ENCODE results near the gene DCD. TPM values are rescaled to one million over a fixed set of nuclear protein-coding genes. Genes with fewer than 3 reads are reported as not detected.

DCD gene
- total RNA-seq, 1 donor from 2014 or later = not detected

DNA sequence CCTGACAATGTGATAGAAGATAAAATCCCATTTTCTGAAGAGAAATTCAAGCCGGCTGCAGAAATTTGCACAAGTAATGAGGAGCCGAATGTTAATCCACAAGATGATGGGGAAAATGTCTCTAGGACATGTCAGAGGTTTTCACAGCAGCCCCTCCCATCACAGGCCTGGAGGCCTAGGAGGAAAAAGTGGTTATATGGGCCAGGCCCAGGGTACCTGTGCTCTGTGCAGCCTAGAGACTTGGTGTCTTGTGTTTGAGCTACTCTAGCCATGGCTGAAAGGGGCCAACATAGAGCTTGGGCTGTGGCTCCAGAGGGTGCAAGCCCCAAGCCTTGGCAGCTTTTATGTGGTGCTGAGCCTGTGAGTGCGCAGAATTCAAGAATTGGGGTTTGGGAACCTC lies 20.9 kb downstream of the DCD start:
- DNase-seq (ENCODE audit: low read depth) = no peak
- Histone ChIP-seq H3K27me3 (ENCODE audit: control insufficient read depth, insufficient read depth, low read length) (peaks cover 2% of the 10 kb centered on the region), H3K36me3 (ENCODE audit: control insufficient read depth, insufficient read depth, low read length) (no peaks in the 10 kb centered on the region), H3K4me3 (ENCODE audit: low read depth, low read length) (no peak overlapping the region)
- TF ChIP-seq, protein P1, sequence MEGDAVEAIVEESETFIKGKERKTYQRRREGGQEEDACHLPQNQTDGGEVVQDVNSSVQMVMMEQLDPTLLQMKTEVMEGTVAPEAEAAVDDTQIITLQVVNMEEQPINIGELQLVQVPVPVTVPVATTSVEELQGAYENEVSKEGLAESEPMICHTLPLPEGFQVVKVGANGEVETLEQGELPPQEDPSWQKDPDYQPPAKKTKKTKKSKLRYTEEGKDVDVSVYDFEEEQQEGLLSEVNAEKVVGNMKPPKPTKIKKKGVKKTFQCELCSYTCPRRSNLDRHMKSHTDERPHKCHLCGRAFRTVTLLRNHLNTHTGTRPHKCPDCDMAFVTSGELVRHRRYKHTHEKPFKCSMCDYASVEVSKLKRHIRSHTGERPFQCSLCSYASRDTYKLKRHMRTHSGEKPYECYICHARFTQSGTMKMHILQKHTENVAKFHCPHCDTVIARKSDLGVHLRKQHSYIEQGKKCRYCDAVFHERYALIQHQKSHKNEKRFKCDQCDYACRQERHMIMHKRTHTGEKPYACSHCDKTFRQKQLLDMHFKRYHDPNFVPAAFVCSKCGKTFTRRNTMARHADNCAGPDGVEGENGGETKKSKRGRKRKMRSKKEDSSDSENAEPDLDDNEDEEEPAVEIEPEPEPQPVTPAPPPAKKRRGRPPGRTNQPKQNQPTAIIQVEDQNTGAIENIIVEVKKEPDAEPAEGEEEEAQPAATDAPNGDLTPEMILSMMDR (IDR thresholded peaks at IDR 0.05; ENCODE audit: insufficient read depth, low read length, poor library complexity, severe bottlenecking) = no peak

DNA sequence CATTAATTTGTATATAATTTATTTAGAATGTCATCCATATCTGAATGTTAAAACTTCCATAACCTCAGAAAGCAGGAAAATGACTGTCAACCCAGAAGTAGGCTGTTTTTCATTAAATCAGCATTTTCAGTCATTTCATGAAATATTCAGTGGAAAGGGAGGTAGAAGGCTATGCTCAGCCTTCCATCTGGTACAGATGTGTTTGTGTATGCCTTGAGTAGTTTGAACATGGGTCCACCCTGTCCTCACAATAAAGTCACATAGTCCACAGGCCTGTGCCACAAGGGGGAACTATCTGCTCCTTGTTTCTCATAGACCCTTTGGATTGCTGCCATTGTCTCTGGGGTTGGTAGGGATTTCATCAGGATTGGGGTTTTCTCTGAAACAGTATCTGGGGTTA lies 22.6 kb downstream of the DCD start:
- no peak for DNase-seq (ENCODE audit: low read depth)
- Histone ChIP-seq H3K4me3 (ENCODE audit: low read depth, low read length) (no peak overlapping the region), H3K27me3 (ENCODE audit: control insufficient read depth, insufficient read depth, low read length) (peaks cover 2% of the 10 kb centered on the region), H3K36me3 (ENCODE audit: control insufficient read depth, insufficient read depth, low read length) (no peaks in the 10 kb centered on the region)
- TF ChIP-seq, protein P1 (IDR thresholded peaks at IDR 0.05; ENCODE audit: insufficient read depth, low read length, poor library complexity, severe bottlenecking) = no peak

DNA sequence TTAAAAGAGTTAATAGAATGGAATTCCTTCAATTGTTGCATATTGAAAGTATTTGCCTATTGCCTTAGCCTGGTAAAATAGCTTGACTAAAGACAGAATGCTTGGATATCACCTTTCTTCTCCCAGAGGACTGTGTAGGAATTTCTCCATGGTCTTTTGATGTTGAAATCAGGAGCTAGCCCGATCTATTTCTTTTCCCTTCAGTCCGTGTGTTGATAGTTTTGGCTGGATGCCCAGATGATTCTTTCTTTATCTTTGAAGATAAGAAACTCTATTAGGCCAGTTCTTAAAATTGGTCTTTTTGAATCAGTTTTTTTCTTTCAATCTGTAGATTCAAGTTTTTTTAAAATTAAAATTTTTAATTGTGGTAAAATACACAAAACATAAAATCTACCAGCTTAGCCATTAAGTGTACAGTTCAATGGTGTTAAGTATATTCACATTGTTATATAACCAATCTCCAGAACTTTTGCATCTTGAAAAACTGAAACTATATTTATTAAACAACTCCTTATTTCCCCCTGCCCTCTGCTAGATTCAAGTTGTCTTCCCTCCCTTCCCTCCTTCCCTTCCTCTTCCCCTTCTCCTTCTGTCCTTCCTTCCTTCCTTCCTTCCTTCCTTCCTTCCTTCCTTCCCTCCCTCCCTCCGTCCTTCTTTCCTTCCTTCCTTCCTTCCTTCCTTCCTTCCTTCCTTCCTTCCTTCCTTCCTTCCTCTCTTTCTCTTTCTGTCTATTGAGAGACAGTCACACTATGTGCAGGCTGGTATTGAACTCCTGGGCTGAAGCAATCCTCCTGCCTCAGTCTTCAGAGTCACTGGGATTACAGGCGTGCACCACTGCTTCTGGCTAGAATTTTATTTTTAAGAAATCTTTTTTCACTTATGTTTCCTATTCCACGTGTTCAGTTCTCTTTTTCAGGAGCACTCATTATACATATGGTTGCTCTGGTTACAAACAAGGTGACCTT lies 23.6 kb downstream of the DCD start:
- H3K36me3 ChIP-seq (ENCODE audit: control insufficient read depth, insufficient read depth, low read length) = no peaks in the 10 kb centered on the region
- TF ChIP-seq, protein P1 (IDR thresholded peaks at IDR 0.05; ENCODE audit: insufficient read depth, low read length, poor library complexity, severe bottlenecking) = no peak
- DNase-seq (ENCODE audit: low read depth) = no peak
- peaks cover 2% of the 10 kb centered on the region for H3K27me3 ChIP-seq (ENCODE audit: control insufficient read depth, insufficient read depth, low read length)
- H3K4me3 ChIP-seq (ENCODE audit: low read depth, low read length) = no peak overlapping the region

DNA sequence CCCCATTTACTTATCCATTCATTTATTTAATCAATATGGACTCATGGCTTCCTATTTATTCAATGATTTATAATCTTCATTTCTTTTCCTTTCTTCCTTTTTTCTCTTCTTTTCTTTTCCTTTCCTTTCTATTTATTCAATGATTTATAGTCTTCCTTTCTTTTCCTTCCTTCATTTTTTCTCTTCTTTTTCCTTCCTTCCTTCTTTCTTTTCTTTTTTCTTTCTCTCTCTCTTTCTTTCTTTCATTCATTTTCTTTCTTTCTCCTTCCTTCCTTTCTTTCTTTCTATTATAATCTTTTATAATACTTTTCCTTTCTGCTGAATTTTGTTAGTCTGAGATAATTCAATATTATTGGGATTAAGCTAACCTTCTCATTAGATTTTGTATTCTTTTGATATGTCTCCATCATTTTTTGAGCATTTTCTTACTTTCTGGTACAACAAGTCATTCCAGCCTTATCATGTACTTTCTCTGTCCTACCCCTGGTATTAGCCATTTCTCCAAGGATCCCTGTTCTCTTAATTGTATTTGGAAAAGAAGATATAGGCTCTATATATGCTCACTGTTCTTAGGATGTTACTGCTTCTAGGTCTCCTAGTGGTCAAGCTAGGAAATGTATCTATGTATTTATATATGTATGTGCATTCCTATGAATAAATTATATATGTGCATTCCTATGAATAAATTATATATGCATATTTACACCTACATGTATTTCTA lies 25.5 kb downstream of the DCD start:
- Histone ChIP-seq H3K36me3 (ENCODE audit: control insufficient read depth, insufficient read depth, low read length) (no peaks in the 10 kb centered on the region), H3K27me3 (ENCODE audit: control insufficient read depth, insufficient read depth, low read length) (peaks cover 2% of the 10 kb centered on the region), H3K4me3 (ENCODE audit: low read depth, low read length) (no peak overlapping the region)
- no peak for DNase-seq (ENCODE audit: low read depth)
- TF ChIP-seq, protein P1 (IDR thresholded peaks at IDR 0.05; ENCODE audit: insufficient read depth, low read length, poor library complexity, severe bottlenecking) = no peak

DNA sequence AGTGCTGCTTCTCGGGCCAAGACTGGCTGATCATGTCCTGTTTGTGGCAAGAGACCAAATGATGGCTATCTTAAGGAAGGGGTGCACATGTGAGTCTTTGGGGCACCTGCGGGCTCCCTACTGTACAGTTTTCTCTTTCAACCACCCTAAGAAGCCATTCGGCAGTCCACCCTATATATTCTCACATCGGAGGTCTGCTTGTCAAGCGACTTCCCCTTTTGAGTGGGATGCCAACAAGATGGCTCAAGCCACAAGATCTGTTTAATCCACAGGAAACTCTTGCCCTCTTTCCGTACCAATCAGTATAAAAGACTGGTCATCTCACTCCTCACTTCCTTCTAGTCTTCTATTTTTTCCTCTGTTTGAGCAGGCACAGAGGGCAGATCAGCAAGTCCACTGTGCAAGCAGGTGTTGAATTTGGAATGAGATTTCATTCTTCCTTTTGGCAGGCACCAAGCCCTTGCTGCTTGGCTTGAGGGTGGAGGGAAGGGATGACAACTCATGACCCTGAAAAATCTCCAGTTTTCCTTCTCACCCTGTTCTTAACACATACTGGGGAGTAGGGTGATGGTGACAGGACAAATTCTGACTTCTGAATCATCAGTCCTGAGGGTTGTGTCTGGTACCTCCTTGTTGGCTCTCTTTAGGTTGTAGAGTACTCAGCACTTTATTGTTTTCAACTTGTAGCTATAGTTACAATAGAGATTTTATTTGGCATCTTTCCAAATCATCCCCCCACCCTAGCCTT lies 31.1 kb downstream of the DCD start:
- H3K27me3 ChIP-seq (ENCODE audit: control insufficient read depth, insufficient read depth, low read length) = no peaks in the 10 kb centered on the region
- H3K36me3 ChIP-seq (ENCODE audit: control insufficient read depth, insufficient read depth, low read length) = no peaks in the 10 kb centered on the region
- no peak for DNase-seq (ENCODE audit: low read depth)
- TF ChIP-seq, protein P1 (IDR thresholded peaks at IDR 0.05; ENCODE audit: insufficient read depth, low read length, poor library complexity, severe bottlenecking) = no peak
- H3K4me3 ChIP-seq (ENCODE audit: low read depth, low read length) = no peak overlapping the region
